NCI-H187 treated with DMSO at 0.1 percent for 48 hours (cell line): Measurements from ENCODE around the gene TRIM24.

ENCODE experiments used
- DNase-seq: peaks from one replicate; lab custom pipeline; 2025; lab: John Stamatoyannopoulos, UW

TRIM24 gene

GRCh38 chr7:138625849-138626230 lies 165.8 kb downstream of the TRIM24 start:
- DNase-seq = peak; percentile 84

GRCh38 chr7:138626846-138627245 lies 166.8 kb downstream of the TRIM24 start:
- DNase-seq = no peak

GRCh38 chr7:138627361-138627760 lies 167.3 kb downstream of the TRIM24 start:
- DNase-seq = no peak

- DNase-seq = no peak
Measured at GRCh38 chr7:138630059-138630610, 170.1 kb downstream of the TRIM24 start.

GRCh38 chr7:138632384-138632783 lies 172.3 kb downstream of the TRIM24 start:
- no peak for DNase-seq

GRCh38 chr7:138632826-138633602 lies 173.0 kb downstream of the TRIM24 start:
- no peak for DNase-seq
